ENCODE results near the gene TRIM17.

The TRIM17 gene

GRCh38 chr1:228378090-228378872 lies 38.4 kb downstream of the TRIM17 start (continued):
- peak; percentile 87 for TF ChIP-seq ZNF335 (tag by site-specific recombination; conservative IDR thresholded peaks at IDR 0.05)
- 0 out of 2 replicates have a peak, but pooled peaks have one; percentile 17 for TF ChIP-seq REPIN1 (tag by site-specific recombination; IDR thresholded peaks at IDR 0.05; ENCODE audit: low read depth)
- TF ChIP-seq TRIM28 (IDR thresholded peaks at IDR 0.05; ENCODE audit: borderline replicate concordance, low read length) = peak; percentile 60; the same call in 1 of the 2 replicates
- peak; percentile 51; the same call in 1 of the 2 replicates for TF ChIP-seq ZNF843 (tag by site-specific recombination; IDR thresholded peaks at IDR 0.05)
- TF ChIP-seq ZNF792 (tag by site-specific recombination; IDR thresholded peaks at IDR 0.05) = peak; percentile 12; the same call in 1 of the 2 replicates
- no peak for TF ChIP-seq ZNF488 (tag by site-specific recombination; IDR thresholded peaks at IDR 0.05)
- TF ChIP-seq ZNF623 (tag by site-specific recombination; IDR thresholded peaks at IDR 0.05) = peak; percentile 52
- TF ChIP-seq ZNF398 (tag by site-specific recombination; IDR thresholded peaks at IDR 0.05) = peak; percentile 87
- TF ChIP-seq ZNF202 (tag by site-specific recombination; IDR thresholded peaks at IDR 0.05; ENCODE audit: borderline replicate concordance) = no peak
- no peak for TF ChIP-seq ZNF776 (tag by site-specific recombination; IDR thresholded peaks at IDR 0.05; ENCODE audit: borderline replicate concordance)
- TF ChIP-seq KLF10 (tag by site-specific recombination; IDR thresholded peaks at IDR 0.05) = peak; percentile 7; the same call in 1 of the 2 replicates
- TF ChIP-seq PRDM2 (tag by site-specific recombination; IDR thresholded peaks at IDR 0.05; ENCODE audit: borderline replicate concordance) = 0 out of 2 replicates have a peak, but pooled peaks have one; percentile 3
- TF ChIP-seq ZNF785 (tag by site-specific recombination; IDR thresholded peaks at IDR 0.05) = 0 out of 2 replicates have a peak, but pooled peaks have one; percentile 14
- TF ChIP-seq ZNF561 (tag by site-specific recombination; IDR thresholded peaks at IDR 0.05; ENCODE audit: borderline replicate concordance) = 0 out of 2 replicates have a peak, but pooled peaks have one; percentile 91
- TF ChIP-seq KLF7 (tag by site-specific recombination; IDR thresholded peaks at IDR 0.05; ENCODE audit: borderline replicate concordance) = peak; percentile 92; the same call in 1 of the 2 replicates
- peak; percentile 89 for TF ChIP-seq ZNF2 (tag by site-specific recombination; IDR thresholded peaks at IDR 0.05)
- TF ChIP-seq ZNF639 (tag by site-specific recombination; IDR thresholded peaks at IDR 0.05) = peak; percentile 56; the same call in 1 of the 2 replicates
- TF ChIP-seq GLIS2 (tag by site-specific recombination; IDR thresholded peaks at IDR 0.05) = peak; percentile 32
- no peak for TF ChIP-seq ZNF184 (tag by site-specific recombination; IDR thresholded peaks at IDR 0.05)
- 0 out of 2 replicates have a peak, but pooled peaks have one; percentile 36 for TF ChIP-seq ATF2 (tag by site-specific recombination; IDR thresholded peaks at IDR 0.05; ENCODE audit: low read depth)
- TF ChIP-seq IKZF3 (tag by site-specific recombination; IDR thresholded peaks at IDR 0.05) = 0 out of 2 replicates have a peak, but pooled peaks have one; percentile 39
- TF ChIP-seq ZNF37A (tag by site-specific recombination; IDR thresholded peaks at IDR 0.05) = no peak
- no peak for TF ChIP-seq ZNF555 (tag by site-specific recombination; conservative IDR thresholded peaks at IDR 0.05)
- peak; percentile 75 for TF ChIP-seq ZBTB7A (tag by site-specific recombination; IDR thresholded peaks at IDR 0.05; ENCODE audit: low read depth)
- TF ChIP-seq HIC1 (tag by site-specific recombination; IDR thresholded peaks at IDR 0.05) = peak; percentile 71; the same call in 1 of the 2 replicates

Measured in HEK293 (cell line).